Tibial nerve (tissue), 3 donors: ENCODE results near the gene ACP4.

Source experiments
- CTCF ChIP-seq, 5 experiments: fragments of 200-600 bp in 3 of 5; fragments of 450-650 bp in 2 of 5; sonication (generic) in 3 of 5; IDR thresholded peaks; one replicate each; pipeline ENCODE4 v1.5.1; 2016 to 2019; ENCODE audit warnings: antibody characterized with exemption in 5 of 5, mild to moderate bottlenecking in 3 of 5, moderate library complexity in 2 of 5
- POLR2A ChIP-seq, 2 donors: fragments of 450-650 bp; IDR thresholded peaks; one replicate each; pipeline ENCODE4 v1.6.1; 2017; ENCODE audit warnings: antibody characterized with exemption in 2 of 2, mild to moderate bottlenecking in 2 of 2, moderate library complexity in 2 of 2

- TF ChIP-seq CTCF (IDR thresholded peaks at IDR 0.05) (no peak), POLR2A (IDR thresholded peaks at IDR 0.05) (no peak)
Measured at GRCh38 chr19:50812474-50812873, 22.3 kb downstream of the ACP4 start.
